Thoracic aorta (tissue), 2 donors: ENCODE measurements around the gene CCND1. TPM values are rescaled to one million over a fixed set of nuclear protein-coding genes. Genes with fewer than 3 reads are reported as not detected.
"Not testable (repeated sequence)": the region's sequence is repeated elsewhere in the genome, so short reads cannot be mapped to it uniquely, and the experiment has no call there.

Source experiments
- ATAC-seq: fragments of 150-250 bp; one replicate; pipeline ENCODE4 v1.8.0; 2017; ENCODE audit warnings: low read depth; ENCODE audit not compliant: insufficient number of reproducible peaks, low FRiP score
- DNase-seq: peaks from one replicate; pipeline ENCODE4 v3.0.0-alpha.2; 2020; ENCODE audit warnings: low spot score
- H3K27ac ChIP-seq, 2 donors: fragments of 200-600 bp; sonication (generic); 1 replicate in 1 of 2; 2 replicates in 1 of 2; pipeline ENCODE4 v1.5.1; 2016; ENCODE audit warnings: mild to moderate bottlenecking in 2 of 2, moderate library complexity in 2 of 2
- H3K27me3 ChIP-seq: fragments of 200-600 bp; sonication (generic); replicated peaks from 2 replicates; pipeline ENCODE4 v1.6.0; 2016; ENCODE audit warnings: mild to moderate bottlenecking; ENCODE audit not compliant: insufficient read depth
- H3K36me3 ChIP-seq: fragments of 200-600 bp; sonication (generic); one replicate; pipeline ENCODE4 v1.5.1; 2016
- H3K4me1 ChIP-seq, 2 donors: fragments of 200-600 bp; sonication (generic); 1 replicate in 1 of 2; 2 replicates in 1 of 2; pipeline versions ENCODE4 v1.5.1 to v1.6.0; 2016; ENCODE audit warnings: low read depth in 2 of 2, mild to moderate bottlenecking in 1 of 2; ENCODE audit not compliant: control insufficient read depth in 1 of 2
- H3K4me3 ChIP-seq: fragments of 200-600 bp; sonication (generic); 2 replicates; pipeline ENCODE4 v1.5.1; 2016; ENCODE audit warnings: mild to moderate bottlenecking
- H3K9me3 ChIP-seq: fragments of 200-600 bp; sonication (generic); 2 replicates; pipeline ENCODE4 v1.5.1; 2016
- total RNA-seq, 2 donors: library from RNA; depleted of rRNA; stranded (reverse); fragments of >200 nt; gene quantifications; one replicate each; pipeline versions ENCODE4 v1.1.0 to v1.2.3, GENCODE V29; 2016
- TF ChIP-seq, protein P1 (sequence below): fragments of 200-600 bp; sonication (generic); IDR thresholded peaks from one replicate; pipeline ENCODE4 v1.5.1; 2019; ENCODE audit warnings: antibody characterized with exemption

Gene CCND1
- total RNA-seq, 2 donors from 2014 or later = 109 to 142 TPM

DNA sequence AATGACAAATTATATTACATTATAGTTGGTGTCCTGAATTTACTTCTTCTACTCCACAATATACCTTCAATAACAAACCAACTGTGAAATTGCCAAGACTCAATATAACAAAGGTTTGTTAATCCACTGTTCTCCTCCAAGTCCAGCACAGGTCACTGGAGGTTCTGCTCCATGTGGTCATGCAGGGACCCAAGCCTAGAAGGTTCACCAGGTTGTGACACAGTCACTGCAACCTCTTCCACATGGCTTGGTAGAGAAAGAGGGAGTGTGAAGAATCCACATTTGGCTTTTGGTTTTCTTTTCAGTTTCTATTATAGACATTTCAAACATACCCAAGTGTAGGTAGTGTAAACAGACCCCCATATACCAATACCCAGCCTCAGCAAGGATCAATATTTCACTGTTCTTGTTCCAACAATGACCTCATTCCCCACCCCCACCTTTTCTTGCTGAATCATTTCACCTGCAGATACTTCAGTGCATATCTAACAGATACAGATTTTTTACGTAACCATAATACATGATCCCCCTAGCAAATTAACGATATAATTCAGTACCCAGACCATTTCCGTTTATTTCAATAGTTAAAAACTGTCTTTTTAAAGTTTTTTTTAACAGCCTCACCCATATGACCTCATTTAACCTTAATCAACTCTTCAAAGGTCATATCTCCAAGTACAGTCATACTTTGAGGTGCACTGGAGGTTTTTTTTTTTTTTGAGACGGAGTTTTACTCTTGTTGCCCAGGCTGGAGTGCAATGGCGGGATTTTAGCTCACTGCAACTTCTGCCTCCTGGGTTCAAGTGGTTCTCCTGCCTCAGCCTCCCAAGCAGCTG is 48.7 kb downstream of the CCND1 start:
- ATAC-seq (no peak), DNase-seq (no peak)
- TF ChIP-seq, protein P1, sequence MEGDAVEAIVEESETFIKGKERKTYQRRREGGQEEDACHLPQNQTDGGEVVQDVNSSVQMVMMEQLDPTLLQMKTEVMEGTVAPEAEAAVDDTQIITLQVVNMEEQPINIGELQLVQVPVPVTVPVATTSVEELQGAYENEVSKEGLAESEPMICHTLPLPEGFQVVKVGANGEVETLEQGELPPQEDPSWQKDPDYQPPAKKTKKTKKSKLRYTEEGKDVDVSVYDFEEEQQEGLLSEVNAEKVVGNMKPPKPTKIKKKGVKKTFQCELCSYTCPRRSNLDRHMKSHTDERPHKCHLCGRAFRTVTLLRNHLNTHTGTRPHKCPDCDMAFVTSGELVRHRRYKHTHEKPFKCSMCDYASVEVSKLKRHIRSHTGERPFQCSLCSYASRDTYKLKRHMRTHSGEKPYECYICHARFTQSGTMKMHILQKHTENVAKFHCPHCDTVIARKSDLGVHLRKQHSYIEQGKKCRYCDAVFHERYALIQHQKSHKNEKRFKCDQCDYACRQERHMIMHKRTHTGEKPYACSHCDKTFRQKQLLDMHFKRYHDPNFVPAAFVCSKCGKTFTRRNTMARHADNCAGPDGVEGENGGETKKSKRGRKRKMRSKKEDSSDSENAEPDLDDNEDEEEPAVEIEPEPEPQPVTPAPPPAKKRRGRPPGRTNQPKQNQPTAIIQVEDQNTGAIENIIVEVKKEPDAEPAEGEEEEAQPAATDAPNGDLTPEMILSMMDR = no peak
- no peak overlapping the region for H3K27ac ChIP-seq
- H3K36me3 ChIP-seq = no peaks in the 10 kb centered on the region
- H3K9me3 ChIP-seq = no peaks in the 10 kb centered on the region
- no peak overlapping the region for H3K4me3 ChIP-seq
- H3K4me1 ChIP-seq = peaks cover 0 to 8% of the 10 kb centered on the region in 2 donors
- no peaks in the 10 kb centered on the region for H3K27me3 ChIP-seq

- no peaks in the 10 kb centered on the region for H3K9me3 ChIP-seq
- no peak overlapping the region for H3K4me3 ChIP-seq
- TF ChIP-seq, protein P1 = no peak
- H3K36me3 ChIP-seq = no peaks in the 10 kb centered on the region
- no peak overlapping the region for H3K27ac ChIP-seq
- ATAC-seq = no peak
- no peaks in the 10 kb centered on the region for H3K4me1 ChIP-seq
- H3K27me3 ChIP-seq = no peaks in the 10 kb centered on the region
- no peak for DNase-seq
Measured at GRCh38 chr11:69691463-69691862, 50.5 kb downstream of the CCND1 start.

DNA sequence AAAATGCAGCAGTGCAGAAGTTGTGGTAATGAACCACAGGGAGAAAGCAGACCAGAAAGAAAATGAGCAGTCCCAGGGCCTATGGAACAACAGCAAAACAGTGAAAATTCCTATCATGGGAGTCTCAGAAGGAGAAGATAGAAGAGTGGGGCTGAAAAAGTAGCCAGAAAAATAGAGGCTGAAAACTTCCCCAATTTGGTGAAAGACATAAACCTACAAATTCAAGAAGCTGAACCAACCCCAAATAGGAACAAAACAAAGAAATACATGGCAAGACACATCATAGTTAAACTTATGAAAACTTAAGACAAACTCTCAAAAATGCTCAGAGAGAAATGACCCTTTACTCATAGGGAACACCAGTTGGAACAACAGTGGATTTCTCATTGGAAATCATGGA is 51.5 kb downstream of the CCND1 start:
- Histone ChIP-seq H3K4me3 (no peak overlapping the region), H3K9me3 (no peaks in the 10 kb centered on the region), H3K27ac (no peak overlapping the region), H3K27me3 (no peaks in the 10 kb centered on the region), H3K36me3 (no peaks in the 10 kb centered on the region), H3K4me1 (no peaks in the 10 kb centered on the region)
- no peak for ATAC-seq
- TF ChIP-seq, protein P1 = no peak
- DNase-seq = no peak

- H3K9me3 ChIP-seq = no peaks in the 10 kb centered on the region
- no peaks in the 10 kb centered on the region for H3K4me1 ChIP-seq
- no peak for DNase-seq
- H3K36me3 ChIP-seq = no peaks in the 10 kb centered on the region
- H3K4me3 ChIP-seq = no peak overlapping the region
- no peak for ATAC-seq
- no peak overlapping the region for H3K27ac ChIP-seq
- H3K27me3 ChIP-seq = no peaks in the 10 kb centered on the region
- TF ChIP-seq, protein P1 = no peak
Measured at GRCh38 chr11:69694781-69695180, 53.8 kb downstream of the CCND1 start.

DNA sequence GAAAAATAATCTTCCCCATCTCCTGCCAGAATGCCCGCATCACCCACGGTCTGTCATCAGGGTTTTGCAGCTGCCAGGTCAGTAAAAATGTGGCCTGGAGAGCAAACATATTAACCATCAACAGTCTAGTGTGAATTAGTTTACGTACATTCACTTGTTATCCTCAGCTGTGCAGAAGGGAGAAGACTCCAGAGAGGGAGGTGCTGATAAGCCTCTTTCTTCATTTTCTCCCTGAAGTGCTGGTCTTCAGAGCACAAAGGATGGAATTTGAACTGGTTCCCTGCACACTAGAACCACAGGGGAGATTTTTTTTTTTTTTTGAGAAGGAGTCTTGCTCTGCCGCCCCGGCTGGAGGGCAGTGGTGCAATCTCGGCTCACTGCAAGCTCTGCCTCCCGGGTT is 54.6 kb downstream of the CCND1 start:
- ATAC-seq (no peak), DNase-seq (no peak)
- H3K27me3 ChIP-seq = no peaks in the 10 kb centered on the region

GRCh38 chr11:69695995-69696394 is 55.0 kb downstream of the CCND1 start:
- ATAC-seq, H3K9me3 ChIP-seq, H3K4me3 ChIP-seq, H3K36me3 ChIP-seq, DNase-seq, H3K27me3 ChIP-seq, H3K27ac ChIP-seq, H3K4me1 ChIP-seq: not testable (repeated sequence)

More for the DNA sequence above, 54.6 kb downstream of the CCND1 start:
- no peak overlapping the region for H3K4me3 ChIP-seq
- no peaks in the 10 kb centered on the region for H3K4me1 ChIP-seq
- no peak overlapping the region for H3K27ac ChIP-seq
- TF ChIP-seq, protein P1 = no peak
- no peaks in the 10 kb centered on the region for H3K36me3 ChIP-seq
- H3K9me3 ChIP-seq = no peaks in the 10 kb centered on the region
